ENCODE data around the gene MACROD1.

MACROD1 gene

GRCh38 chr11:64134963-64135362, 30.9 kb downstream of the MACROD1 start:
- TF ChIP-seq POLR2A (IDR thresholded peaks at IDR 0.05; ENCODE audit: low read length) = no peak
- TF ChIP-seq GATA1 (IDR thresholded peaks at IDR 0.05; ENCODE audit: low read depth, low read length) = no peak
- DNase-seq = no peak

GRCh38 chr11:64132982-64133705, 32.8 kb downstream of the MACROD1 start:
- TF ChIP-seq POLR2A (IDR thresholded peaks at IDR 0.05; ENCODE audit: low read length) (no peak), GATA1 (IDR thresholded peaks at IDR 0.05; ENCODE audit: low read depth, low read length) (no peak)
- DNase-seq = no peak

GRCh38 chr11:64132191-64132771, 33.6 kb downstream of the MACROD1 start:
- TF ChIP-seq POLR2A (IDR thresholded peaks at IDR 0.05; ENCODE audit: low read length) (no peak), GATA1 (IDR thresholded peaks at IDR 0.05; ENCODE audit: low read depth, low read length) (no peak)
- no peak for DNase-seq

GRCh38 chr11:64131683-64132190, 34.2 kb downstream of the MACROD1 start:
- TF ChIP-seq POLR2A (IDR thresholded peaks at IDR 0.05; ENCODE audit: low read length) (no peak), GATA1 (IDR thresholded peaks at IDR 0.05; ENCODE audit: low read depth, low read length) (no peak)
- DNase-seq = no peak

- DNase-seq = no peak
- TF ChIP-seq GATA1 (IDR thresholded peaks at IDR 0.05; ENCODE audit: low read depth, low read length) = no peak
- TF ChIP-seq POLR2A (IDR thresholded peaks at IDR 0.05; ENCODE audit: low read length) = no peak
These were observed 35.3 kb downstream of the MACROD1 start for GRCh38 chr11:64130618-64131017.

GRCh38 chr11:64129403-64129802, 36.5 kb downstream of the MACROD1 start:
- TF ChIP-seq GATA1 (IDR thresholded peaks at IDR 0.05; ENCODE audit: low read depth, low read length) (no peak), POLR2A (IDR thresholded peaks at IDR 0.05; ENCODE audit: low read length) (no peak)
- no peak for DNase-seq

- DNase-seq = no peak
- TF ChIP-seq GATA1 (IDR thresholded peaks at IDR 0.05; ENCODE audit: low read depth, low read length) (no peak), POLR2A (IDR thresholded peaks at IDR 0.05; ENCODE audit: low read length) (no peak)
These were observed 37.5 kb downstream of the MACROD1 start for GRCh38 chr11:64128255-64129006.

GRCh38 chr11:64127267-64128072, 38.4 kb downstream of the MACROD1 start:
- no peak for DNase-seq
- TF ChIP-seq POLR2A (IDR thresholded peaks at IDR 0.05; ENCODE audit: low read length) (no peak), GATA1 (IDR thresholded peaks at IDR 0.05; ENCODE audit: low read depth, low read length) (no peak)

GRCh38 chr11:64126796-64127195, 39.1 kb downstream of the MACROD1 start:
- DNase-seq = no peak

GRCh38 chr11:64126371-64126770, 39.5 kb downstream of the MACROD1 start:
- no peak for TF ChIP-seq GATA1 (IDR thresholded peaks at IDR 0.05; ENCODE audit: low read depth, low read length)
- no peak for TF ChIP-seq POLR2A (IDR thresholded peaks at IDR 0.05; ENCODE audit: low read length)
- DNase-seq = no peak

More at GRCh38 chr11:64126796-64127195, 39.1 kb downstream of the MACROD1 start:
- TF ChIP-seq GATA1 (IDR thresholded peaks at IDR 0.05; ENCODE audit: low read depth, low read length) (no peak), POLR2A (IDR thresholded peaks at IDR 0.05; ENCODE audit: low read length) (no peak)

GRCh38 chr11:64125676-64126075, 40.2 kb downstream of the MACROD1 start:
- no peak for TF ChIP-seq GATA1 (IDR thresholded peaks at IDR 0.05; ENCODE audit: low read depth, low read length)
- no peak for TF ChIP-seq POLR2A (IDR thresholded peaks at IDR 0.05; ENCODE audit: low read length)

GRCh38 chr11:64124147-64124546, 41.8 kb downstream of the MACROD1 start:
- no peak for TF ChIP-seq POLR2A (IDR thresholded peaks at IDR 0.05; ENCODE audit: low read length)
- no peak for TF ChIP-seq GATA1 (IDR thresholded peaks at IDR 0.05; ENCODE audit: low read depth, low read length)
- no peak for DNase-seq

More at GRCh38 chr11:64125676-64126075, 40.2 kb downstream of the MACROD1 start:
- DNase-seq = no peak

GRCh38 chr11:64123679-64124078, 42.2 kb downstream of the MACROD1 start:
- no peak for TF ChIP-seq GATA1 (IDR thresholded peaks at IDR 0.05; ENCODE audit: low read depth, low read length)
- DNase-seq = no peak

Data from erythroblast (primary cell).